SU-DHL-6 (cell line): ENCODE data around the gene ATP8A1.

Experiments used
- EZH2phosphoT487 ChIP-seq: fragments of 200-600 bp; sonication (generic), shearing (Covaris generic); conservative IDR thresholded peaks from 2 replicates; pipeline ENCODE4 v1.6.1; 2018; ENCODE audit warnings: mild to moderate bottlenecking, antibody characterized with exemption, low read length, moderate library complexity, mixed read lengths
- TF ChIP-seq, protein P1 (sequence below): fragments of 200-600 bp; sonication (generic); IDR thresholded peaks from one replicate; pipeline ENCODE4 v1.5.1; 2017; ENCODE audit warnings: antibody characterized with exemption, mild to moderate bottlenecking, low read length, moderate library complexity; ENCODE audit not compliant: insufficient read depth, poor library complexity, severe bottlenecking

DNA sequence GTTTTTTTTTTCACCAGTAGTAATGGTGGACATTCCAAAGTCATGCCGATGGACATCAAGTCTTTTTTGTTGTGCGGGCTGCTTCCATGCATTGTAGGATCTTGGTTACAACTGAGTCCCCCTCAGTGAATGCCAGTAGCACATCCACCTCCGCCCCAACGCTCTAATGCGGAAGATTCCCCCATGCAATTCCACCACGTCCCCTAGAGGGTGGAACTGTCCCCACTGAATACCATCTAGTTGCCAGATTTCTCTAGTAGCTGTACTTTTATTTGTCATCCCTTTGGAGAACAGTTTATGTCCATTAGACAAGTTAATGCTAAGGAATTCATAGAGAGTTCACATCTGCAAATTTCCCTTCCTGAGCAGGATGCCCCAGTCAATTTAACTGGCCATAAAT is 252.9 kb downstream of the ATP8A1 start:
- TF ChIP-seq, protein P1, sequence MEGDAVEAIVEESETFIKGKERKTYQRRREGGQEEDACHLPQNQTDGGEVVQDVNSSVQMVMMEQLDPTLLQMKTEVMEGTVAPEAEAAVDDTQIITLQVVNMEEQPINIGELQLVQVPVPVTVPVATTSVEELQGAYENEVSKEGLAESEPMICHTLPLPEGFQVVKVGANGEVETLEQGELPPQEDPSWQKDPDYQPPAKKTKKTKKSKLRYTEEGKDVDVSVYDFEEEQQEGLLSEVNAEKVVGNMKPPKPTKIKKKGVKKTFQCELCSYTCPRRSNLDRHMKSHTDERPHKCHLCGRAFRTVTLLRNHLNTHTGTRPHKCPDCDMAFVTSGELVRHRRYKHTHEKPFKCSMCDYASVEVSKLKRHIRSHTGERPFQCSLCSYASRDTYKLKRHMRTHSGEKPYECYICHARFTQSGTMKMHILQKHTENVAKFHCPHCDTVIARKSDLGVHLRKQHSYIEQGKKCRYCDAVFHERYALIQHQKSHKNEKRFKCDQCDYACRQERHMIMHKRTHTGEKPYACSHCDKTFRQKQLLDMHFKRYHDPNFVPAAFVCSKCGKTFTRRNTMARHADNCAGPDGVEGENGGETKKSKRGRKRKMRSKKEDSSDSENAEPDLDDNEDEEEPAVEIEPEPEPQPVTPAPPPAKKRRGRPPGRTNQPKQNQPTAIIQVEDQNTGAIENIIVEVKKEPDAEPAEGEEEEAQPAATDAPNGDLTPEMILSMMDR: no peak
- no peak for TF ChIP-seq EZH2phosphoT487
